Upper lobe of right lung (tissue), 1 donor: ENCODE results near the gene PALB2. TPM values are rescaled to one million over a fixed set of nuclear protein-coding genes. Genes with fewer than 3 reads are reported as not detected.

Source experiments
- ATAC-seq: fragments of 200-7000 bp; cut with Tn5 transposase; one replicate; pipeline ENCODE4 v1.9.1; 2020; ENCODE audit warnings: mild to moderate bottlenecking, moderate library complexity
- DNase-seq: peaks from one replicate; pipeline ENCODE4 v3.0.0-alpha.2; 2020
- H3K27ac ChIP-seq: fragments of 200-600 bp; one replicate; pipeline ENCODE4 v1.8.0; 2022
- H3K27me3 ChIP-seq: fragments of 200-600 bp; one replicate; pipeline ENCODE4 v1.8.0; 2022; ENCODE audit warnings: mild to moderate bottlenecking
- H3K36me3 ChIP-seq: fragments of 200-600 bp; one replicate; pipeline ENCODE4 v1.8.0; 2022
- H3K4me1 ChIP-seq: fragments of 200-600 bp; one replicate; pipeline ENCODE4 v1.8.0; 2022
- H3K4me3 ChIP-seq: fragments of 200-600 bp; one replicate; pipeline ENCODE4 v1.8.0; 2022; ENCODE audit warnings: mild to moderate bottlenecking
- H3K9me3 ChIP-seq: fragments of 200-600 bp; one replicate; pipeline ENCODE4 v1.8.0; 2022
- intact Hi-C: fragments of 100-400 bp; cut with DNase I; formaldehyde crosslinking; loops from one replicate; pipeline ENCODE4 v1.11.0; 2022
- total RNA-seq: library from RNA; stranded (reverse); fragmentation: NEBNext Ultra II Directional; extraction: Animal tissue kit (Norgen Biotek cat#: 25700); gene quantifications from one replicate; pipeline ENCODE4 v1.2.1, GENCODE V29; 2021
- TF ChIP-seq, protein P1 (sequence below): fragments of 200-600 bp; IDR thresholded peaks from one replicate; pipeline ENCODE4 v1.8.0; 2022; ENCODE audit warnings: antibody characterized with exemption
- donor health status: DM: no; HTN: yes; CAD: no; lungs with severe emphysema.

Gene PALB2
- total RNA-seq, 1 donor from 2014 or later: 11.7 TPM

DNA sequence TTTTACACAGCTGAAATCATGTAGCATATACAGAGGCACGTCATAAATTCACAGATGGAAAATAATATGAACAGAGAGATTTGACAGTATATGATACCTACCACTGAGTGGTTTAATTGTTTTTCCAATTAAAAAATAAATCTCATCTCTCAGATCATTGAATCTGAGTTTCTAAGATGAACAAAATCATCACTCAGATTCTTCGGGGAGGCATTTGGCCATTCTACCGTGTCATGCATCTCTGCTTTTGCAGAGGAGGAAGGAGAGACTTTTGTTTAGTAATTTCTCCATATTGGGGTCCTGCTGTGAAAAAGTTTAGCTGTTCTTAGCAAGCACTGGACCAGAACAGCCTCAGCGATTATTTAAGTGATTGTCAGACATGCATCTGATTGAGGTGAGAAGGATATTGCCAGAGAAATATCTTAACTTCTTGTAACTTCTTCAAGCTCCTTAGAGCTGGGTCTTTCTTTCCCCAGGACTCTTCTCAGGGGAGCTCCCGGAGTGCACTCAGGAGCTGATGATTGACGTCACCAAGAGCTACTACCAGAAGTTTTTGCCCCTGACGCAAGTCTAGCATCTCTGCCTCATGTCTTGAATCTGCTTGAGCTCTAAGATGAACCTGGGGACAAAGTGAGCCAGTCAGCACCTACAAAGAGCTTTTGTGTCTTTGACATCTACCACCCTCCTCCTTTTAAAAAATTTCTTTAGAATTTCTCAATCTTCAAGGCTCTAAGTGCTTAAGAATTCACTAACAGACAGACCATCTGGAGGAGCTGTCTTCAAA is 25.7 kb upstream of the PALB2 start:
- TF ChIP-seq, protein P1, sequence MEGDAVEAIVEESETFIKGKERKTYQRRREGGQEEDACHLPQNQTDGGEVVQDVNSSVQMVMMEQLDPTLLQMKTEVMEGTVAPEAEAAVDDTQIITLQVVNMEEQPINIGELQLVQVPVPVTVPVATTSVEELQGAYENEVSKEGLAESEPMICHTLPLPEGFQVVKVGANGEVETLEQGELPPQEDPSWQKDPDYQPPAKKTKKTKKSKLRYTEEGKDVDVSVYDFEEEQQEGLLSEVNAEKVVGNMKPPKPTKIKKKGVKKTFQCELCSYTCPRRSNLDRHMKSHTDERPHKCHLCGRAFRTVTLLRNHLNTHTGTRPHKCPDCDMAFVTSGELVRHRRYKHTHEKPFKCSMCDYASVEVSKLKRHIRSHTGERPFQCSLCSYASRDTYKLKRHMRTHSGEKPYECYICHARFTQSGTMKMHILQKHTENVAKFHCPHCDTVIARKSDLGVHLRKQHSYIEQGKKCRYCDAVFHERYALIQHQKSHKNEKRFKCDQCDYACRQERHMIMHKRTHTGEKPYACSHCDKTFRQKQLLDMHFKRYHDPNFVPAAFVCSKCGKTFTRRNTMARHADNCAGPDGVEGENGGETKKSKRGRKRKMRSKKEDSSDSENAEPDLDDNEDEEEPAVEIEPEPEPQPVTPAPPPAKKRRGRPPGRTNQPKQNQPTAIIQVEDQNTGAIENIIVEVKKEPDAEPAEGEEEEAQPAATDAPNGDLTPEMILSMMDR: no peak
- no peak for ATAC-seq
- no peak for DNase-seq
- Histone ChIP-seq H3K36me3 (peaks cover 90% of the 10 kb centered on the region), H3K4me3 (no peak overlapping the region), H3K4me1 (no peaks in the 10 kb centered on the region), H3K27ac (no peak overlapping the region), H3K27me3 (no peaks in the 10 kb centered on the region), H3K9me3 (no peaks in the 10 kb centered on the region)
- intact Hi-C loops: no loop called here

DNA sequence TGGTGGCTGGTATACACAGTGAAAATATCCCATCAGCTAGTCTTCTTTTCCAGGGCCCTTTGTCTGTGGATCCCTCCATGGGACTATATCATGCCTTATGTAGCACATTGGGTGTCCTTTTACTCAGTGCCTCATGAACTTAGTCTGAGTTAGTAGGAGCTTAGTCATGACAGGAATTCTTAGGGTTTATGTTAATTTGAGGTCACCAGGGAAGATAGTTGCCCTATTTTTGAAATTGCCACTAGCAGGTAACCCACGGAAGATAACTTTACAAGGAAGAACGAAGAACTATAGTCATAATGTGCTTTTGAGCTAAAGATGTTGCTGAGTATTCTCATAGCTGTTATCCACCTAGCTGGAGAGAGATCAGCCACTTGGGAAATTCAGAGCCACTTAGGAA is 22.8 kb upstream of the PALB2 start:
- intact Hi-C loops: no loop called here
- no peaks in the 10 kb centered on the region for H3K9me3 ChIP-seq
- no peak overlapping the region for H3K4me3 ChIP-seq
- no peak overlapping the region for H3K27ac ChIP-seq
- TF ChIP-seq, protein P1: no peak
- ATAC-seq (no peak), DNase-seq (no peak)
- no peaks in the 10 kb centered on the region for H3K4me1 ChIP-seq
- H3K27me3 ChIP-seq: no peaks in the 10 kb centered on the region
- H3K36me3 ChIP-seq: peaks cover 97% of the 10 kb centered on the region

DNA sequence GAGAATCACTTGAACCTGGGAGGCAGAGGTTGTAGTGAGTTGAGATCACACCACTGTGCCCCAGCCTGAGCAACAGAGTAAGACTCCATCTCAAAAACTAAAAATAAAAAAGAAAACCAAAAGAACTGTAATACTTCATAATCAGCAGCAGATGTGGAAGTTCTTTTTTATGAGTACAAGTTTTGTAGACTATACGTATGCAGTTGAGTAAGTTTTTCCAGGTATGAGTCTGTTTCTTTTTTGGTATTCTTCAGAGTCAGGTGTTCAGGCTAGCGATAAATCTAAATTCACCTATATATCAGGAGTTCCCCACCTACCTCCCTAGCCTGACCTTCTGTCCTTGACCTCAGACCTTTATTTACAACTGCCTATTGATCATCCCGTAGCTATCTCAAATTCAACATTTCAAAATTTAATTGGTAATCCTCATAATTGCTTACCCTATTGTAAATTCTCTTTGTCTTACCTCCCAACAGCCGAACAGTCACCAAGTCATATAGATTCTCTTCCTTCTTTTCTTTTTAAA is 10.9 kb upstream of the PALB2 start:
- no peaks in the 10 kb centered on the region for H3K27me3 ChIP-seq
- H3K4me1 ChIP-seq: no peaks in the 10 kb centered on the region
- intact Hi-C loops: no loop called here

GRCh38 chr16:23650674-23651416 is 9.7 kb upstream of the PALB2 start:
- H3K36me3 ChIP-seq: peaks cover 20% of the 10 kb centered on the region
- no peak overlapping the region for H3K4me3 ChIP-seq
- ATAC-seq: no peak
- no peaks in the 10 kb centered on the region for H3K27me3 ChIP-seq
- H3K27ac ChIP-seq: no peak overlapping the region
- no peak for DNase-seq
- no peaks in the 10 kb centered on the region for H3K9me3 ChIP-seq
- intact Hi-C loops: no loop called here
- TF ChIP-seq, protein P1: no peak
- H3K4me1 ChIP-seq: no peaks in the 10 kb centered on the region

More for the DNA sequence above, 10.9 kb upstream of the PALB2 start:
- Histone ChIP-seq H3K9me3 (no peaks in the 10 kb centered on the region), H3K36me3 (peaks cover 23% of the 10 kb centered on the region), H3K4me3 (no peak overlapping the region), H3K27ac (no peak overlapping the region)
- DNase-seq (no peak), ATAC-seq (no peak)
- TF ChIP-seq, protein P1: no peak

GRCh38 chr16:23642246-23642774 is 1.2 kb upstream of the PALB2 start:
- Histone ChIP-seq H3K27ac (peak overlapping the region; percentile 88), H3K9me3 (no peaks in the 10 kb centered on the region), H3K4me3 (peak overlapping the region; percentile 96), H3K4me1 (peaks cover 20% of the 10 kb centered on the region), H3K27me3 (no peaks in the 10 kb centered on the region), H3K36me3 (peaks cover 41% of the 10 kb centered on the region)
- TF ChIP-seq, protein P1: no peak
- intact Hi-C loops: no loop called here
- ATAC-seq: no peak
- no peak for DNase-seq
